Activated T-cell treated with anti-CD3 and anti-CD28 coated beads, Interleukin-2, amount 50 U/mL, for 4 hours (primary cell): ENCODE results near the gene ATP7A. TPM values are rescaled to one million over a fixed set of nuclear protein-coding genes. Genes with fewer than 3 reads are reported as not detected.
"Not testable (repeated sequence)": the region's sequence is repeated elsewhere in the genome, so short reads cannot be mapped to it uniquely, and the experiment has no call there.

Experiments
- ATAC-seq, 2 donors: fragments of 200-7000 bp; cut with Tn5 transposase; one replicate each; pipeline ENCODE4 v1.10.0; 2021
- DNase-seq: peaks from one replicate; pipeline ENCODE4 v3.0.0-alpha.2; 2020
- H3K27me3 Mint-ChIP-seq: one replicate; pipeline ENCODE4 v1.8.0; 2021; ENCODE audit warnings: low read depth, mixed read lengths
- H3K36me3 Mint-ChIP-seq: one replicate; pipeline ENCODE4 v1.8.0; 2022; ENCODE audit warnings: mixed read lengths; ENCODE audit not compliant: insufficient read depth
- H3K4me1 Mint-ChIP-seq: one replicate; pipeline ENCODE4 v1.8.0; 2021; ENCODE audit warnings: low read depth, mixed read lengths
- H3K4me3 Mint-ChIP-seq: one replicate; pipeline ENCODE4 v1.8.0; 2021; ENCODE audit warnings: mild to moderate bottlenecking, moderate library complexity, mixed read lengths
- H3K9me3 Mint-ChIP-seq: one replicate; pipeline ENCODE4 v1.8.0; 2021; ENCODE audit warnings: mixed read lengths
- total RNA-seq, 3 donors: library from RNA; stranded (reverse); gene quantifications; one replicate each; pipeline ENCODE4 v1.2.1, GENCODE V29; 2021

ATP7A gene
- total RNA-seq, 3 donors from 2014 or later, result 4.8 to 5.9 (median 5.3) TPM

DNA sequence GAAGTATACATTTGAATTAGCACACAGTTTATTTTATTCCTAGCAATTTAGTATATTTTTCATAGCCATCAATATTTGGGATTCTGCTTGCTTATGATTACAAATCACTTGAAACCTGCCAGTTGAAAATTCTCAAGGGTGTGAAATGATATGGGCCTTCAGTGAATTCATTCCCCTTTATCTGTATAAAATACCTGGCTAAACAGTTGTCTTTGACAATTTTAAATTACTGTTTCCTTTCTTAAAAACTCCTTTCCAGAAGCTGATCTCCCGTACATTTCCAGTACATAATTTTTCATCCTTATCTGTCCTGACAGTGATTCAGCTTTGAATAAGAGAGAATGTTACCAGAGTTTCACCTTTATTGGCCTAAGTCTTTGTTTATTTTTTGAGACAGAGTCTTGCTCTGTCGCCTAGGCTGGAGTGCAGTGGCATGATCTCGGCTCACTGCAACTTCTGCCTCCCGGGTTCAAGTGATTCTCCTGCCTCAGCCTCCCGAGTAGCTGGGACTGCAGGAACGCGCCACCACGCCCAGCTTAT, 13.9 kb downstream of the ATP7A start:
- no peaks in the 10 kb centered on the region for H3K36me3 Mint-ChIP-seq
- no peak for DNase-seq
- peaks cover 6% of the 10 kb centered on the region for H3K4me1 Mint-ChIP-seq
- no peak overlapping the region for H3K4me3 Mint-ChIP-seq
- no peak for ATAC-seq
- H3K27me3 Mint-ChIP-seq, result no peaks in the 10 kb centered on the region
- no peaks in the 10 kb centered on the region for H3K9me3 Mint-ChIP-seq

DNA sequence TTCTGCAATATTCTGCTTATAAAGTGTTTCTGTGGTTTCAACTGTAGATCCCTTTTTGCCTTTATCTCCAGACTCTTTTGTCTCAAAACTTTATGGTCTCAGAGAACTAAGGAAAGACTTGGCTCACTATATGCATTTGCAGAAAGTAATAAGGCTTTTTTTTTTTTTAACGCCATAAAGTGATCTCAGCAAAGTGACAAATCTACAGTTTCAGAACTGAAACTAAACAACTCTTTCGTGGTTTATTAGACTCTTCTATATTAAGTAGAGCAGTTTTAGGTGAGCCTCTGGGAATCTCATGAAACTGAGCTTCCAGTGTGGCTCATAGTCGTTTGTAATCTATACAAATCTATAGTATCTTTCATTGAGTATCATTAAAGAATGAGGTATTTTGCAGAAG, 15.3 kb downstream of the ATP7A start:
- no peaks in the 10 kb centered on the region for H3K9me3 Mint-ChIP-seq
- H3K4me1 Mint-ChIP-seq, result peaks cover 6% of the 10 kb centered on the region
- DNase-seq (no peak), ATAC-seq (peak in 1 of 2 donors; percentile 51)
- no peaks in the 10 kb centered on the region for H3K36me3 Mint-ChIP-seq
- no peaks in the 10 kb centered on the region for H3K27me3 Mint-ChIP-seq
- no peak overlapping the region for H3K4me3 Mint-ChIP-seq

DNA sequence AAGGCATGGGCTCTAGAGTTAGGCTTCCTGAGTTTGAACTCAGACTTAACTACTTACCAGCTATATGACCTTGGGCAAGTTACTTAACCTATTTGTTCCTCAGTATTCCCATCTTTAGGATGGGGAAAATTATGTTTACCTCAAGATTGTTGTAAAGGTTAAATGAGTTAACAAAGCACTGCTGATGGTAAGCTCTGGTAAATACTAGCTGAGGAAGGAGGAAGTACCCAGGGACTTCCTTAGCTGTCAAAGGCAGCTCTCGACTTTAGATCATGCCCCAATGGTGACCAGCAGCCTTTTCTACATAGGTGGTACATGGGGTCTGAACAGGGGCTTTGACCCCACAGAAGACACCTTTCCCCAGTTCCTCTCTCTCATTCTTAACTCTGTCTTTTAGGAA, 20.1 kb downstream of the ATP7A start:
- DNase-seq (no peak), ATAC-seq (no peak)
- Mint-ChIP-seq H3K36me3 (no peaks in the 10 kb centered on the region), H3K27me3 (no peaks in the 10 kb centered on the region), H3K4me1 (peaks cover 3% of the 10 kb centered on the region), H3K4me3 (no peak overlapping the region), H3K9me3 (no peaks in the 10 kb centered on the region)

DNA sequence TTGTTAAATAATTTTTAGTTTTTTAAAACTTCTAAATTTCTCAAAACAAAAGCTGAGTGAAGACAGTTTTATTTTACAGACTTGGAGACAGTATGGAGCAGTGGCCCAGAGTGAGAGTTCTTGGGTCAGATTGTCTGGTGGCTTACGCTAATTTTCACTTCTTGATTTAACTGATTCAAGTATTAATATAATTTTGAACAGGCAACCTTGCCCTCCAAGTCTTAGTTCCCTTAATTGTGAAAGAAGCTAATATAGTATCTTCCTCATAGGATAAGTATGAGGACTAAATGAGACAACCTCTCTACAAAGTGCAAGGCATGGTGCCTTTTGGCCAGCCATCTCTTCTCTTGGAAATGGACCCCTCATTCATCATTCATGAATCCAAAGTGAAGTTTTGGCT, 25.4 kb downstream of the ATP7A start:
- Mint-ChIP-seq H3K27me3 (no peaks in the 10 kb centered on the region), H3K4me1 (peaks cover 6% of the 10 kb centered on the region), H3K4me3 (no peak overlapping the region), H3K36me3 (no peaks in the 10 kb centered on the region), H3K9me3 (no peaks in the 10 kb centered on the region)
- ATAC-seq (no peak), DNase-seq (no peak)

DNA sequence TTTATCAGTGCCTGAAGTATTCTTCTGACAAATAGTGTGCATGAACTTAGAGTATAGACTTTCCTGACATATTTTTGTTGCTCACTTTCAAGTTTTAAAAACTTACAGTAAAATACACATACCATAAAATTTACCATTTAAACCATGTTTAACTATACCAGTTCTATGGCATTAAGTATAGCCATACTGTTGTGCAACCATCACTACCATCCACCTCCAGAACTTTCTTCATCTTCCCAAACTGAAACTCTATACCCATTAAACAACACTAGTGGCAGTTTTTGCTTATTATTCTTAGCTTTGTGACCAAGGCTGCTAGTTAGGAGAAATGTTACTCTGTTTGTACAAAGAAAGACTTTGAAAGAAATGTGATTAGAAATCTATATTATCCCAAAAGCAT, 25.8 kb downstream of the ATP7A start:
- H3K36me3 Mint-ChIP-seq, result no peaks in the 10 kb centered on the region
- ATAC-seq (no peak), DNase-seq (no peak)
- no peak overlapping the region for H3K4me3 Mint-ChIP-seq
- no peaks in the 10 kb centered on the region for H3K9me3 Mint-ChIP-seq
- H3K4me1 Mint-ChIP-seq, result peaks cover 6% of the 10 kb centered on the region
- no peaks in the 10 kb centered on the region for H3K27me3 Mint-ChIP-seq

DNA sequence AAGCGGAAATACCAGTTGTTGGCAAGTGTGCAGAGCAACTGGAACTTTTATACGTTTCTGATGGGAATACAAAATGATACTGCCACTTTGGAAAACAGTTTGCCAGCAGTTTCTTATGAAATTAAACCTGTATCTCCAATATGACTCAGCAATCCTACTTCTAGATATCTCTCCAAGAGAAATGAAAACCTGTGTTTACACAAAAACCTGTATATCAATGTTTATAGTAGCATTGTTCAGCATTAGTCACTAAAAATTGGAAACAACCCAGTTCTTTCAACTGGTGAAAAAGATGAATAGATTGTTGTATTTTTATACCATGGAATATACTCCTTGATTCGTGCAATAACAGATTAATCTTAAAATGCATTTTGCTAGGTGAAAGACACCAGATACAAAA, 26.8 kb downstream of the ATP7A start:
- H3K4me1 Mint-ChIP-seq, result peaks cover 6% of the 10 kb centered on the region
- no peaks in the 10 kb centered on the region for H3K9me3 Mint-ChIP-seq
- ATAC-seq, result no peak
- H3K4me3 Mint-ChIP-seq, result no peak overlapping the region
- H3K36me3 Mint-ChIP-seq, result no peaks in the 10 kb centered on the region
- H3K27me3 Mint-ChIP-seq, result no peaks in the 10 kb centered on the region
- no peak for DNase-seq

DNA sequence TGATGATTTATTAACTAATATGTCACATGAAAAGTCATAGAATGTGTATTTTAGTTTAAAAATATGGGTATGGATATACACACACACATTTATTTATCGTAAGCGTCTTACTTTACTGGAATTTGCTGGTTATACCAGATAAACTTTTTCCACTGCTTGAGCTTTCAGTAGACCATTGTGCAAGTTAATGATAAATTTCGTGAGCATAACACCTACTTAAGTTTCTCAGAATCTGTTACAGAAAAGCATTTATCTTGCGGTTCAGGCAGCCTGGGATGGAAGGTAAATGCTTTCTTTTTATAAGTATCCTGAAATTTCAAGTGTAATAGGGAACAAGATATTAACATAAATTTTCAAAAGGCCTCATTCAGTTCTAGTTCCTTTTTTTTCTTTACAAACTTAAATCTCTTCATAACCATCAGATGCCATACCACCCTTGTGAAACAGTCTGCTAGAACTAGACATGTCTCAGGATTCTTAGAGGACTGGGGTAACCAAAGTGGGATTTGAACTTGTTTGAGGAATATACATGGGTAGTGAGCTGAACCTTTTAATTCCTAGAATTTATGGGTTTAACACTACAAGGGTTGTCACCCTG, 27.7 kb downstream of the ATP7A start:
- Mint-ChIP-seq H3K36me3 (no peaks in the 10 kb centered on the region), H3K4me3 (no peak overlapping the region)
- no peak for ATAC-seq

DNA sequence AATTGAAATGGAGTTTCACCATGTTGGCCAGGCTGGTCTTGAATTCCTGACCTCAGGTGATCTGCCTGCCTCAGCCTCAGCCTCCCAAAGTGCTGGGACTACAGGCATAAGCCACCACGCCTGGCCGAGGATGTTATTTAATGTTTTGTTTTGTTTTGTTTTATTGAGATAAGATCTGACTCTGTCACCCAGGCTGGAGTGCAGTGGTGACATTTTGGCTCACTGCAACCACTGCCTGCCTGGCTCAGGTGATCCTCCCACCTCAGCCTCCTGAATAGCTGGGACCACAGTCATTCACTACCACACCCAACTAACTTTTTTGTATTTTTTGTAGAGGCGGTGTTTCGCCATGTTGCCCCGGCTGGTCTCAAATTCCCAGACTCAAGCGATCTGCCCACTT, 34.5 kb downstream of the ATP7A start:
- H3K4me1 Mint-ChIP-seq, H3K4me3 Mint-ChIP-seq, ATAC-seq, H3K27me3 Mint-ChIP-seq, H3K9me3 Mint-ChIP-seq, DNase-seq, H3K36me3 Mint-ChIP-seq: not testable (repeated sequence)

More for the DNA sequence above, 27.7 kb downstream of the ATP7A start:
- no peaks in the 10 kb centered on the region for H3K27me3 Mint-ChIP-seq
- no peaks in the 10 kb centered on the region for H3K9me3 Mint-ChIP-seq
- no peak for DNase-seq
- H3K4me1 Mint-ChIP-seq, result peaks cover 7% of the 10 kb centered on the region

DNA sequence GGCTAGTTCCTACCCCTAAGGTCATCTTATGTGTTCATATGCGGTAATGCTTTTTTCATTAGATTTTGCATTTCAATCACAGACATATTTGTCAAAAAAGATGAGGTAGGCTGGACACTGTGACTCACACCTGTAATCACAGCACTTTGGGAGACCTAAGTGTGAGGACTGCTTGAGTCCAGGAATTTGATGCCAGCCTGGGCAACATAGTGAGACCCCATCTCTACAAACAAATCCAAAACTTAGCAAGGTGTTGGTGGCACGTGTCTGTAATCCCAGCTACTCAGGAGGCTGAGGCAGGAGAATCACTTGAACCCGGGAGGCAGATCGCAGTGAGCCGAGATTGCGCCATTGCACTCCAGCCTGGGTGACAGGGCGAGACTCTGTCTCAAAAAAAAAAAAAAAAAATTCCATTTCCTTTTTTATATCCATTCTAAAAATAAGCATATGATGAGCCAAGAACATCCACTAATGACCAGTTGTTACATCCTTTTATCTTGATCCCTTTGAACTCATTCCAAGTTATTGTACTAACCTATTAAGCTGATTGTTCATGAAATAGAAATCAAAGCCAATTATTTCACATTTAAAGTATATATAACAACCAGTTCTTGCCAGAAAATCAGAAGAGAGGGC, 35.5 kb downstream of the ATP7A start:
- no peaks in the 10 kb centered on the region for H3K9me3 Mint-ChIP-seq
- H3K27me3 Mint-ChIP-seq, result no peaks in the 10 kb centered on the region
- ATAC-seq (no peak), DNase-seq (no peak)
- H3K4me1 Mint-ChIP-seq, result peaks cover 2% of the 10 kb centered on the region
- H3K4me3 Mint-ChIP-seq, result no peak overlapping the region
- H3K36me3 Mint-ChIP-seq, result no peaks in the 10 kb centered on the region

DNA sequence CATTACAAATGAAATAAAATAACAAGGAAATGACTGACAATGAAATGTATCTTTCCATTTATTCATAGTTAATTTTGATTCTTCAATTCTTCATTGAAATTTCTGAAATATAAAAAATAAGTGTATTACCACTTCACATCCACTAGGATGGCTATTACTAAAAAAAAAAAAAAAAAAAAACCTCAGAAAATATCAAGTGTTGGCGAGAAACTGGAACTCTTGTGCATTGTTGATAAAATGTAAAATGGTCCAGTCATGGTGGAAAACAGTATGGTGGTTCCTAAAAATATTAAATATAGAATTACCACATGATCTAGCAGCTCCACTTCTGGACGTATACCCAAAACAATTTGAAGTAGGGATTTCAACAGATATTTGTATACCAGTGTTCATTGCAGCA, 36.1 kb downstream of the ATP7A start:
- no peaks in the 10 kb centered on the region for H3K27me3 Mint-ChIP-seq
- peaks cover 2% of the 10 kb centered on the region for H3K4me1 Mint-ChIP-seq
- no peak overlapping the region for H3K4me3 Mint-ChIP-seq
- no peaks in the 10 kb centered on the region for H3K36me3 Mint-ChIP-seq
- H3K9me3 Mint-ChIP-seq, result no peaks in the 10 kb centered on the region
- no peak for DNase-seq
- ATAC-seq, result no peak

DNA sequence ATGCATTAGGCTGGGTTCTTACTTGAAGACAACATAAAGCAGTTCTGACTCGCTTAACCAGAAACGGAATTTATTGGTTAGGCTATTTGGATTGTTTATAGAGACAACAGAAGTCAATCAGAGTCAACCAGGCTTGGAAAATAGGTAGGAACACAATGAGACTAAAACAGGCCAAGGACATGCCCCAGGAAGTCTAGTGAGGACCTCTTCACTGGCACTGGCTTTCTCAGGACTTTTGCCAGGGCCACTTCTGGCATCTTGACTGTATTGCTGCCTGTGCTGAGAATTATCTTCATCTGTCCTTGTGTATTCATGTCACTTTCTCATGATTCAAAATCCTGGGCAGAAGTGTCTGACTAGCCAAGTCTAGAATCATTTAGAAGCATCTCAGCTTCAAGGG, 39.3 kb downstream of the ATP7A start:
- no peak for ATAC-seq

DNA sequence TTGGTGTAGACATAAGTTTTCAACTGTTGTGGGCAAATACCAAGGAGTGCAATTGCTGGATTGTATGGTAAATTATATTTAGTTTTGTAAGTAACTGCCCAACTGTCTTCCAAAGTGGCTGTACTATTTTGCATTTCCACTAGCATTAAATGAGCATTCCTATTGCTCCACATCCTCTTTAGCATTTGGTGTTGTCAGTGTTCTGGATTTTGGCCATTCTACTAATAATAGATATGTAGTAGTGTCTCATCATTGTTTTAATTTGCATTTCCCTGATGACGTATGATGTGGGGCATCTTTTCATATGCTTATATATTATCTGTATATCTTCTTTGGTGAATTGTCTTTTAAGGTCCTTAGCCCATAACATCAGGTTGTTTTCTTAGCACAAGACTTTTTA, 41.7 kb downstream of the ATP7A start:
- Mint-ChIP-seq H3K36me3 (no peaks in the 10 kb centered on the region), H3K27me3 (no peaks in the 10 kb centered on the region), H3K4me3 (no peak overlapping the region), H3K4me1 (peaks cover 8% of the 10 kb centered on the region), H3K9me3 (peaks cover 4% of the 10 kb centered on the region)
- DNase-seq (no peak), ATAC-seq (no peak)

More for the DNA sequence above, 39.3 kb downstream of the ATP7A start:
- DNase-seq, result no peak
- Mint-ChIP-seq H3K27me3 (no peaks in the 10 kb centered on the region), H3K36me3 (no peaks in the 10 kb centered on the region), H3K9me3 (no peaks in the 10 kb centered on the region), H3K4me3 (no peak overlapping the region), H3K4me1 (peaks cover 3% of the 10 kb centered on the region)

DNA sequence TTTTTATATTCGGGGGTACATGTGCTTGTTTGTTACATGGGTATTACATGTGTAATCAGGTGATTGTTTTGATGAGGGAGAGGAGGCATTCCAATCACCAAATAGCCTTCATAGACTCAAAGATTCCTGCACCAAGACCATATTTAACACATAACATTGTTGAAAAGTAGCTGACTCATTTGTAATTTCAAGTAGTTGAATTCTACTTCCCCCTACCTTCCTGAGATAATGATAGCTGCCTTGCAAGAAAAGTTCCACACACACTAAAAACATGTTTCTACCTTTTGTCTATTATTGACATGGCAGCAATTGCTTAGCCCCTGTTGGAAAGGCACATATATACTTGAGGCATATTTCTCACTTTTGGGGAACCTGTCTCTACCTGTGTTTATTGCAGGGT, 42.8 kb downstream of the ATP7A start:
- Mint-ChIP-seq H3K36me3 (peaks cover 4% of the 10 kb centered on the region), H3K4me1 (peaks cover 15% of the 10 kb centered on the region), H3K9me3 (peaks cover 4% of the 10 kb centered on the region), H3K4me3 (no peak overlapping the region), H3K27me3 (no peaks in the 10 kb centered on the region)
- ATAC-seq, result no peak
- DNase-seq, result no peak

DNA sequence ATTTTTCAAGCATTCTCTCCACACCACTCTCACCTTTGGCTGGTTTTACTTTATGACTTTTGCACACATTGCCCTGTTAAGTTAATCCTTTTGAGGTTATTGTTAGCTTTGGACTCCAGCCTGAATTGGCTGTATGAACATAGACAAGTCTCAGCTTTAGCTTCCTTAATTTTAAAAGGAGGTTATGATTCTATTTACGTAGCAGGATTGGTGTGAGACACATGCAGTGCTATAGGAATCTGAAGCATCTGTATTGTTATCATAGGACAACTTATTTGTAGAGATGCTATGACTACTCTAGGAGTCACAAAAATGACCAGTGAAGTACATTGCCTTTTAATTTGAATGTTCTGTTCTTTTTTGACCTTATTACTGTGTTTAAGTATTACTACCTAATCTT, 43.2 kb downstream of the ATP7A start:
- H3K36me3 Mint-ChIP-seq, result peaks cover 4% of the 10 kb centered on the region
- DNase-seq (no peak), ATAC-seq (no peak)
- no peaks in the 10 kb centered on the region for H3K27me3 Mint-ChIP-seq
- H3K9me3 Mint-ChIP-seq, result peaks cover 4% of the 10 kb centered on the region
- H3K4me3 Mint-ChIP-seq, result no peak overlapping the region
- H3K4me1 Mint-ChIP-seq, result peaks cover 15% of the 10 kb centered on the region

DNA sequence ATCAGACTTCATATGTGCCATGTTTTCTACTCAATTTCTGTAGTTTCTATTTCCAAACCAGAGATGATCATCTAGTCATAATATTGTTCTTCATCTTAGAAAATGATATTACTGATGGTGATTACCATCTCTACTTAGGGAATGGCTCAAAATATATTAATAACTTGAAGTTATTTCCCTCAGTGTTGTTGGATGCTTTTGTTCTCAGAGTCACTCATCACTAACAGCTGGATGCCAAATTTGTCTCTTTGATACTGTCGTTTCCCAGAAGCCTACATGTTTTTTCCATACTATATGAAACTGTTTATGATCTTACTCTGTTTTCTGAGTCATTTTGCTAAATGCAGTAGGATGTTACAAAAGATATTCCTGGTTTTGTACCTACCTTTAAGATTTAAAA, 50.1 kb downstream of the ATP7A start:
- H3K4me1 Mint-ChIP-seq, result peaks cover 49% of the 10 kb centered on the region
- ATAC-seq (peak; percentile 71 to 77), DNase-seq (no peak)
- H3K9me3 Mint-ChIP-seq, result peaks cover 3% of the 10 kb centered on the region
- no peaks in the 10 kb centered on the region for H3K27me3 Mint-ChIP-seq
- peak overlapping the region; percentile 68 for H3K4me3 Mint-ChIP-seq
- peaks cover 4% of the 10 kb centered on the region for H3K36me3 Mint-ChIP-seq
